GM12878 (cell line): ENCODE measurements around the gene VWA3B. TPM values are rescaled to one million over a fixed set of nuclear protein-coding genes. Genes with fewer than 3 reads are reported as not detected.

Experiments
- ATAC-seq: fragments of 200-7000 bp; cut with Tn5 transposase; 3 replicates; pipeline ENCODE4 v1.9.1; 2020; ENCODE audit warnings: mild to moderate bottlenecking, moderate library complexity
- BruUV-seq: library from RNA; stranded (reverse); fragments of 400-500 nt; replicated peaks from 2 replicates; lab custom pipeline; 2021; lab: Mats Ljungman, UMichigan
- CTCF ChIA-PET: fragments of 300-600 bp; sonication (Branson Sonifier 250); formaldehyde crosslinking; extraction: SDS; loops from one replicate; lab custom pipeline; 2021; ENCODE audit warnings: inconsistent platforms; lab: Yijun Ruan, JAX
- POLR2A ChIA-PET: fragments of 350-600 bp; formaldehyde crosslinking; extraction: SDS; loops from one replicate; lab custom pipeline; 2021; ENCODE audit warnings: inconsistent platforms; lab: Charles Lee
- RAD21 ChIA-PET: fragments of 300-600 bp; sonication (Branson Sonifier 250); formaldehyde crosslinking; loops from one replicate; lab custom pipeline; 2023; ENCODE audit warnings: antibody characterized with exemption; ENCODE audit not compliant: unreplicated experiment; lab: Charles Lee
- SMC1A ChIA-PET: fragments of 300-600 bp; sonication (Branson Sonifier 250); formaldehyde crosslinking; loops from one replicate; lab custom pipeline; 2023; ENCODE audit not compliant: unreplicated experiment, uncharacterized antibody; lab: Charles Lee
- DNase-seq: peaks from one replicate; pipeline ENCODE4 v3.0.0-alpha.2; 2011; ENCODE audit warnings: low read depth, low spot score
- FAIRE-seq: peaks from 3 replicates; lab custom pipeline; 2011; peaks lifted over from hg19 to GRCh38; lab: Jason Lieb, UNC
- H2AFZ ChIP-seq: 2 replicates; pipeline ENCODE4 v1.6.0; 2011; ENCODE audit warnings: low read depth, low read length, control low read depth; ENCODE audit not compliant: control insufficient read depth
- H3K27ac ChIP-seq: 2 replicates; pipeline ENCODE4 v1.5.1; 2011; ENCODE audit warnings: control low read depth; ENCODE audit not compliant: control insufficient read depth, insufficient read depth
- H3K27me3 ChIP-seq, 2 experiments: replicated peaks in 1 of 2; 2 replicates each; pipeline versions ENCODE4 v1.6.0 to v1.6.1; 2011; ENCODE audit warnings: low read length in 1 of 2; ENCODE audit not compliant: control insufficient read depth in 2 of 2, insufficient read depth in 2 of 2
- H3K36me3 ChIP-seq, 2 experiments: 2 replicates each; pipeline ENCODE4 v1.5.1; 2011; ENCODE audit warnings: low read length in 1 of 2; ENCODE audit not compliant: control insufficient read depth in 2 of 2, insufficient read depth in 2 of 2
- H3K4me1 ChIP-seq: 2 replicates; pipeline ENCODE4 v1.6.1; 2011; ENCODE audit warnings: mild to moderate bottlenecking, low read length, moderate library complexity, mixed read lengths; ENCODE audit not compliant: control insufficient read depth, insufficient read depth
- H3K4me2 ChIP-seq: 2 replicates; pipeline ENCODE4 v1.6.0; 2011; ENCODE audit warnings: control low read depth; ENCODE audit not compliant: control insufficient read depth, insufficient read depth
- H3K4me3 ChIP-seq: fragments of 200-600 bp; sonication (generic); 2 replicates; pipeline ENCODE4 v1.5.1; 2016
- H3K79me2 ChIP-seq: 2 replicates; pipeline ENCODE4 v1.6.0; 2011; ENCODE audit warnings: low read length; ENCODE audit not compliant: control insufficient read depth, insufficient read depth
- H3K9ac ChIP-seq: 2 replicates; pipeline ENCODE4 v1.8.0; 2011; ENCODE audit warnings: low read length, control low read depth, mixed read lengths; ENCODE audit not compliant: control insufficient read depth, insufficient read depth
- H3K9me3 ChIP-seq: replicated peaks from 3 replicates; pipeline ENCODE4 v1.5.1; 2011; ENCODE audit warnings: mild to moderate bottlenecking, low read length; ENCODE audit not compliant: control insufficient read depth, insufficient read depth
- H4K20me1 ChIP-seq: 2 replicates; pipeline ENCODE4 v1.6.0; 2011; ENCODE audit not compliant: control insufficient read depth, insufficient read depth
- CBX3 ChIP-seq: fragments of 200-600 bp; sonication (generic); IDR thresholded peaks from 2 replicates; pipeline ENCODE4 v1.6.1; 2016; ENCODE audit warnings: low read depth, borderline replicate concordance
- MEF2B ChIP-seq: fragments of 450-650 bp; IDR thresholded peaks from 2 replicates; pipeline ENCODE4 v1.6.1; 2018; ENCODE audit warnings: mild to moderate bottlenecking, moderate library complexity; ENCODE audit not compliant: partially characterized antibody, poor library complexity, severe bottlenecking
- RFX5 ChIP-seq: IDR thresholded peaks from 2 replicates; pipeline ENCODE4 v1.6.1; 2011; ENCODE audit warnings: low read depth, low read length, improper control_type of control experiment
- STAT3 ChIP-seq: IDR thresholded peaks from 2 replicates; pipeline ENCODE4 v1.6.1; 2011; ENCODE audit warnings: low read depth, low read length, improper control_type of control experiment
- SUPT20H ChIP-seq: IDR thresholded peaks from 2 replicates; pipeline ENCODE4 v1.6.1; 2011; ENCODE audit warnings: low read depth, mild to moderate bottlenecking, low read length, moderate library complexity, borderline replicate concordance; ENCODE audit not compliant: control insufficient read depth
- WGBS: methylation state at CpG from one replicate; pipeline ENCODE4 v1.1.6; 2016; ENCODE audit warnings: low lambda C conversion rate; ENCODE audit not compliant: insufficient replicate concordance, insufficient coverage; ENCODE audit errors: missing lambda C conversion rate; 5-methylcytosine and 5-hydroxymethylcytosine counted together
- in situ Hi-C: fragments of 300-500 bp; cut with MboI; formaldehyde crosslinking; loops from 9 replicates; pipeline ENCODE4 v1.14.3; 2018; ENCODE audit warnings: mixed read lengths
- intact Hi-C: fragments of 100-400 bp; cut with micrococcal nuclease; formaldehyde crosslinking; loops from one replicate; pipeline ENCODE4 v1.14.2; 2022; ENCODE audit not compliant: unreplicated experiment
- polyA plus RNA-seq, 11 experiments: library from polyadenylated mRNA; depleted of rRNA in 4 of 11; unstranded in 6 of 11; stranded (reverse) in 5 of 11; fragments of >200 nt; fragmentation: Nextera tagmentation in 4 of 11; fragmentation: Illumina TruSeq in 1 of 11; extraction: Ambion mirVana in 4 of 11; extraction: Trizol in 1 of 11; gene quantifications; 1 replicate in 1 of 11; 2 replicates in 10 of 11; pipeline versions ENCODE4 v1.2.1 to v1.2.3, GENCODE V29; 2011 to 2016; ENCODE audit warnings: inconsistent platforms in 2 of 11, missing spikeins in 2 of 11, low read depth in 1 of 11
- total RNA-seq, 4 experiments: library from RNA; depleted of rRNA in 3 of 4; stranded (reverse); fragments of >200 nt in 3 of 4; fragmentation: Illumina TruSeq in 1 of 4; extraction: Trizol in 1 of 4; gene quantifications; 2 replicates each; pipeline versions ENCODE4 v1.2.1 to v1.2.3, GENCODE V29; 2013 to 2021
- TF ChIP-seq, protein P1 (sequence below): IDR thresholded peaks from 2 replicates; pipeline ENCODE4 v1.6.1; 2012; ENCODE audit warnings: low read depth, low read length, improper control_type of control experiment
- TF ChIP-seq, protein P2 (sequence below): IDR thresholded peaks from 2 replicates; pipeline ENCODE4 v1.6.1; 2011; ENCODE audit warnings: low read depth, mild to moderate bottlenecking, low read length, moderate library complexity, borderline replicate concordance; ENCODE audit errors: extremely low read depth

Gene VWA3B
- total and polyA plus RNA-seq, 10 of the 15 experiments (the other 5 are each of a cell fraction or from before 2014, with no cell fraction given) = 0.04 to 0.86 (median 0.19) TPM; not detected in 4

DNA sequence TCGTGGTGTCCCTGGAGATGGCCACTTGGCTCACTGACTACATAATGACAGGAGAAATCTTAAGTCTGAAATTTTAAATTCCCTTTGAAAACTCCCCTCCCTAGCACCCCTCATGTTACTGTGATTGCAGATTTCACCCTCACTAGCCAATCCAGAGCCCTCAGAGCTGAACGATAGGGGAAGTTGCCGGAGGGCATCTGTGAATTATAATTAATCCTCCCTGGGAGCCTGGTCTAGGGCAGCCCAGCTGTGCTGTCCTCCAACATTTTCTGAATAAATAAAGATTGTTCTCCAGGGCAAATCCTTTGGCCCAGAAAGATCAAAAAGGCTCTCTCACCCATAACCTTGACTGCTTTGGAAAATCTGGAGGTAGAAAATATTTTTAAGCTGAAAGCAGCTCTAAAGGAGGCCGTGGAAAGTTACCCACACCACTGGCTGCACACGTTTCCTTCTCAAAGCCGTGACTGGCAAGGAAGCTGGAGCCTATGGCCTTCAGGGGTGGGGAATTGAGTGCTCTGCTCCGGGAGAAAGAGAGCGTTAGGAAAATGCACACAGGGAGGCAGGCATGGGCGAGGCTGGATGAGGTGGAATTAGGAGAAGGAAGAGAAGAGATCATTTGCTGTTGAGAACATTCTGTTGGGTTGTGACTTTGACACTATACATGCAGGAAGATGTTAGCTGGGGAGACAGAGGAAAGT lies 190.3 kb downstream of the VWA3B start:
- no peak for DNase-seq
- ChIA-PET POLR2A (no interaction called here), RAD21 (no interaction called here), SMC1A (interaction anchor here (0.9 kb wide), 1 partner anchor 23 kb away, joined by 3 read pairs; no protein-coding TSS in a partner anchor), CTCF (no interaction called here)
- WGBS = 38% methylated on average over 9 of the region's 9 CpGs
- no peaks in the 10 kb centered on the region for H3K36me3 ChIP-seq
- H4K20me1 ChIP-seq = no peaks in the 10 kb centered on the region
- H3K4me3 ChIP-seq = no peak overlapping the region
- no peak overlapping the region for H3K9ac ChIP-seq
- H3K4me1 ChIP-seq = no peaks in the 10 kb centered on the region
- ATAC-seq = no peak
- no peaks in the 10 kb centered on the region; a peak in 1 of 4 replicates for H3K27me3 ChIP-seq
- in situ Hi-C loops (no loop called here), intact Hi-C loops (no loop called here)
- no TSS peak for BruUV-seq
- TF ChIP-seq, protein P1, sequence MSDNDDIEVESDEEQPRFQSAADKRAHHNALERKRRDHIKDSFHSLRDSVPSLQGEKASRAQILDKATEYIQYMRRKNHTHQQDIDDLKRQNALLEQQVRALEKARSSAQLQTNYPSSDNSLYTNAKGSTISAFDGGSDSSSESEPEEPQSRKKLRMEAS = no peak
- TF ChIP-seq RFX5 (no peak), SUPT20H (no peak), STAT3 (no peak), CBX3 (no peak), MEF2B (no peak)
- TF ChIP-seq, protein P2, sequence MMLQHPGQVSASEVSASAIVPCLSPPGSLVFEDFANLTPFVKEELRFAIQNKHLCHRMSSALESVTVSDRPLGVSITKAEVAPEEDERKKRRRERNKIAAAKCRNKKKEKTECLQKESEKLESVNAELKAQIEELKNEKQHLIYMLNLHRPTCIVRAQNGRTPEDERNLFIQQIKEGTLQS = no peak
- FAIRE-seq = no peak
- no peaks in the 10 kb centered on the region; the same call in 2 of the 3 replicates for H3K9me3 ChIP-seq
- no peak overlapping the region for H3K4me2 ChIP-seq
- no peaks in the 10 kb centered on the region for H3K79me2 ChIP-seq
- no peak overlapping the region for H2AFZ ChIP-seq
- H3K27ac ChIP-seq = no peak overlapping the region
